ENCODE data around the gene RERE.

Gene RERE

GRCh38 chr1:8350914-8351684 is 466.3 kb downstream of the RERE start:
- TF ChIP-seq, protein P1, sequence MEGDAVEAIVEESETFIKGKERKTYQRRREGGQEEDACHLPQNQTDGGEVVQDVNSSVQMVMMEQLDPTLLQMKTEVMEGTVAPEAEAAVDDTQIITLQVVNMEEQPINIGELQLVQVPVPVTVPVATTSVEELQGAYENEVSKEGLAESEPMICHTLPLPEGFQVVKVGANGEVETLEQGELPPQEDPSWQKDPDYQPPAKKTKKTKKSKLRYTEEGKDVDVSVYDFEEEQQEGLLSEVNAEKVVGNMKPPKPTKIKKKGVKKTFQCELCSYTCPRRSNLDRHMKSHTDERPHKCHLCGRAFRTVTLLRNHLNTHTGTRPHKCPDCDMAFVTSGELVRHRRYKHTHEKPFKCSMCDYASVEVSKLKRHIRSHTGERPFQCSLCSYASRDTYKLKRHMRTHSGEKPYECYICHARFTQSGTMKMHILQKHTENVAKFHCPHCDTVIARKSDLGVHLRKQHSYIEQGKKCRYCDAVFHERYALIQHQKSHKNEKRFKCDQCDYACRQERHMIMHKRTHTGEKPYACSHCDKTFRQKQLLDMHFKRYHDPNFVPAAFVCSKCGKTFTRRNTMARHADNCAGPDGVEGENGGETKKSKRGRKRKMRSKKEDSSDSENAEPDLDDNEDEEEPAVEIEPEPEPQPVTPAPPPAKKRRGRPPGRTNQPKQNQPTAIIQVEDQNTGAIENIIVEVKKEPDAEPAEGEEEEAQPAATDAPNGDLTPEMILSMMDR (IDR thresholded peaks at IDR 0.05; ENCODE audit: extremely low read depth, insufficient read depth, missing control alignments), result no peak
- no peak for DNase-seq (ENCODE audit: low spot score)

GRCh38 chr1:8349961-8350360 is 467.5 kb downstream of the RERE start:
- in situ Hi-C loops (cut with MboI; ENCODE audit: low pct_unique_long_range_greater_than_20kb, low sequenced_read_pairs, unreplicated experiment), result no loop called here
- DNase-seq (ENCODE audit: low spot score), result no peak
- TF ChIP-seq, protein P1 (IDR thresholded peaks at IDR 0.05; ENCODE audit: extremely low read depth, insufficient read depth, missing control alignments), result no peak

More at GRCh38 chr1:8350914-8351684, 466.3 kb downstream of the RERE start:
- in situ Hi-C loops (cut with MboI; ENCODE audit: low pct_unique_long_range_greater_than_20kb, low sequenced_read_pairs, unreplicated experiment), result no loop called here

DNA sequence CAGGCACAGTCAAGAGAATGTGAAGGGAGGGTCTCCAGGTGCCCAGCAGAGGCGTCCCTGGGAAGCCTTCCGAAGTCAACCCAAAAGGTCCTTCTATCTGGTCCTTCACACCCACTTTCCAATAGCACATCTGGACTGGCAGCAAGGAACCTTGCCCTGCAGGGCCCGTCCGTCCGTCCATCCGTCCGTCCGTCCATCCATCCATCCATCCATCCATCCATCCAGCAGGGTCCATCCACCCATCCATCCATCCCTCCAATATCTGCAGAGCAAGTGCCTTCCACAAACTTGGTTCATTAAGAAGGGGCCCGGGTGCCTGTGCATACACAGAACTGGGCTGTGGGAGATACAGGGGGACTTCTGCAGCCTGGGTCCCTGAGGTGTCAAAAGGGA is 468.0 kb downstream of the RERE start:
- in situ Hi-C loops (cut with MboI; ENCODE audit: low pct_unique_long_range_greater_than_20kb, low sequenced_read_pairs, unreplicated experiment), result no loop called here
- DNase-seq (ENCODE audit: low spot score), result no peak
- TF ChIP-seq, protein P1 (IDR thresholded peaks at IDR 0.05; ENCODE audit: extremely low read depth, insufficient read depth, missing control alignments), result no peak

GRCh38 chr1:8348777-8349472 is 468.5 kb downstream of the RERE start:
- in situ Hi-C loops (cut with MboI; ENCODE audit: low pct_unique_long_range_greater_than_20kb, low sequenced_read_pairs, unreplicated experiment), result no loop called here
- DNase-seq (ENCODE audit: low spot score), result peak; percentile 89

GRCh38 chr1:8348047-8348776 is 469.2 kb downstream of the RERE start:
- TF ChIP-seq, protein P1 (IDR thresholded peaks at IDR 0.05; ENCODE audit: extremely low read depth, insufficient read depth, missing control alignments), result no peak
- DNase-seq (ENCODE audit: low spot score), result no peak
- in situ Hi-C loops (cut with MboI; ENCODE audit: low pct_unique_long_range_greater_than_20kb, low sequenced_read_pairs, unreplicated experiment), result no loop called here

More at GRCh38 chr1:8348777-8349472, 468.5 kb downstream of the RERE start:
- TF ChIP-seq, protein P1 (IDR thresholded peaks at IDR 0.05; ENCODE audit: extremely low read depth, insufficient read depth, missing control alignments), result peak; percentile 86

GRCh38 chr1:8347635-8348034 is 469.8 kb downstream of the RERE start:
- TF ChIP-seq, protein P1 (IDR thresholded peaks at IDR 0.05; ENCODE audit: extremely low read depth, insufficient read depth, missing control alignments), result no peak
- in situ Hi-C loops (cut with MboI; ENCODE audit: low pct_unique_long_range_greater_than_20kb, low sequenced_read_pairs, unreplicated experiment), result no loop called here
- DNase-seq (ENCODE audit: low spot score), result no peak

All from GM13977 (cell line).